HEK293 (cell line): Measurements from ENCODE around the gene CTAG2.

Experiments
- KLF1 ChIP-seq: fragments of 450-650 bp; formaldehyde crosslinking; IDR thresholded peaks from 2 replicates; pipeline ENCODE4 v1.5.1; 2016; ENCODE audit warnings: missing biosample characterization, missing genetic modification characterization
- TRIM28 ChIP-seq: IDR thresholded peaks from 2 replicates; pipeline ENCODE4 v1.6.1; 2011; ENCODE audit warnings: low read length, control low read depth, borderline replicate concordance
- ZNF48 ChIP-seq: fragments of 450-650 bp; formaldehyde crosslinking; IDR thresholded peaks from 2 replicates; pipeline ENCODE4 v1.5.1; 2016; ENCODE audit warnings: missing biosample characterization, missing genetic modification characterization
- ZNF510 ChIP-seq: fragments of 450-650 bp; formaldehyde crosslinking; IDR thresholded peaks from 2 replicates; pipeline ENCODE4 v1.5.1; 2018; ENCODE audit warnings: mild to moderate bottlenecking, missing genetic modification characterization, missing biosample characterization; ENCODE audit not compliant: insufficient replicate concordance

Gene CTAG2

GRCh38 chrX:154602226-154602625, 51.2 kb downstream of the CTAG2 start (continued):
- TF ChIP-seq KLF1 (tag by site-specific recombination) (no peak), ZNF48 (tag by site-specific recombination) (no peak), TRIM28 (no peak), ZNF510 (no peak)
